GOT3 (cell line): ENCODE results near the gene GNG11.
A peak's percentile ranks its signal among the peaks of the same experiment; 100 is the strongest.
"Not testable (repeated sequence)": the region's sequence is repeated elsewhere in the genome, so short reads cannot be mapped to it uniquely, and the experiment has no call there.

ENCODE experiments used
- DNase-seq: peaks from one replicate; lab custom pipeline; 2025; ENCODE audit warnings: mixed read lengths; lab: John Stamatoyannopoulos, UW

GNG11 gene

GRCh38 chr7:93921607-93922566, at the start of gene GNG11:
GNG11 (plus strand) TSS chr7:93921735; CDS start chr7:93922138, 403 bp downstream.
- DNase-seq, result peak; percentile 35

GRCh38 chr7:93873998-93874574, 47.4 kb upstream of the GNG11 start:
- no peak for DNase-seq

- DNase-seq, result no peak
These were observed 43.8 kb upstream of the GNG11 start for GRCh38 chr7:93877742-93878141.

GRCh38 chr7:93879356-93879755, 42.2 kb upstream of the GNG11 start:
- DNase-seq, result no peak

GRCh38 chr7:93882468-93882867, 39.1 kb upstream of the GNG11 start:
- no peak for DNase-seq

- DNase-seq, result no peak
These were observed 38.2 kb upstream of the GNG11 start for GRCh38 chr7:93883078-93883916.

- DNase-seq, result no peak
These were observed 37.6 kb upstream of the GNG11 start for GRCh38 chr7:93883917-93884345.

- no peak for DNase-seq
These were observed 37.0 kb upstream of the GNG11 start for GRCh38 chr7:93884541-93884940.

- DNase-seq, result no peak
These were observed 32.3 kb upstream of the GNG11 start for GRCh38 chr7:93889261-93889660.

- no peak for DNase-seq
These were observed 31.5 kb upstream of the GNG11 start for GRCh38 chr7:93890041-93890463.

- no peak for DNase-seq
These were observed 31.0 kb upstream of the GNG11 start, which contains the start of gene TFPI2 for GRCh38 chr7:93890464-93891068. TFPI2 (minus strand) TSS chr7:93890753; CDS start chr7:93890678, 75 bp downstream.

- no peak for DNase-seq
These were observed 27.1 kb upstream of the GNG11 start for GRCh38 chr7:93894426-93894825.

- DNase-seq, result no peak
These were observed 26.4 kb upstream of the GNG11 start for GRCh38 chr7:93894966-93895640.

- DNase-seq, result no peak
These were observed 25.5 kb upstream of the GNG11 start for GRCh38 chr7:93895859-93896600.

- DNase-seq, result no peak
These were observed 23.9 kb upstream of the GNG11 start for GRCh38 chr7:93897680-93898079.

- DNase-seq, result no peak
These were observed 18.6 kb upstream of the GNG11 start for GRCh38 chr7:93902777-93903423.

- DNase-seq, result no peak
These were observed 15.3 kb upstream of the GNG11 start, which contains the start of gene GNGT1 for GRCh38 chr7:93906267-93906666. GNGT1 (plus strand) TSS chr7:93906567; CDS start chr7:93906747, 180 bp downstream.

GRCh38 chr7:93910076-93910994, 11.2 kb upstream of the GNG11 start:
- DNase-seq, result no peak

- not testable (repeated sequence) for DNase-seq
These were observed 10.3 kb upstream of the GNG11 start for GRCh38 chr7:93911242-93911641.
